Uterus (tissue), 2 donors: ENCODE measurements around the gene DOCK4.

ENCODE experiments used
- POLR2A ChIP-seq, 2 donors: fragments of 450-650 bp; IDR thresholded peaks; one replicate each; pipeline ENCODE4 v1.6.1; 2016; ENCODE audit warnings: antibody characterized with exemption in 2 of 2, mild to moderate bottlenecking in 1 of 2, moderate library complexity in 1 of 2
- TF ChIP-seq, protein P1 (sequence below), 4 experiments: fragments of 200-600 bp in 2 of 4; fragments of 450-650 bp in 2 of 4; sonication (generic) in 2 of 4; IDR thresholded peaks; one replicate each; pipeline ENCODE4 v1.5.1; 2016 to 2019; ENCODE audit warnings: antibody characterized with exemption in 4 of 4, mild to moderate bottlenecking in 2 of 4, moderate library complexity in 1 of 4

DNA sequence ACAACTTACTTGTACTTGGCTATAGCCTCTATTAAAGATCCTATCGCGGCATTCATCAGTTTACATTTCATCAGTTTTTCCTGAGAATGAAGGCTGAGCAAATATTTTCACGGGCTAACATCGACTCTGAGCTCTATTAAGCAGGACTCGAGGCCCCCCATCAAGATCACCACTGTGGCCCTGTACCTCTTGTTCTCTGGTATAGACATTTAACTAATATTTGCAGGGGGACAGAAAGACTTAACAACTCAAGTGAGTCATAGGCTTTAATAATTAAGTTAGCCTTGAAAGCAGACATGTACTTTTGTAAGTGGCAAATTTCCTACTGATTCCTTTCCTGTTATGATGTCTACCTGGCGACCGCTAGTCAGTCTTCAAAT, 45.4 kb downstream of the DOCK4 start:
- TF ChIP-seq, protein P1, sequence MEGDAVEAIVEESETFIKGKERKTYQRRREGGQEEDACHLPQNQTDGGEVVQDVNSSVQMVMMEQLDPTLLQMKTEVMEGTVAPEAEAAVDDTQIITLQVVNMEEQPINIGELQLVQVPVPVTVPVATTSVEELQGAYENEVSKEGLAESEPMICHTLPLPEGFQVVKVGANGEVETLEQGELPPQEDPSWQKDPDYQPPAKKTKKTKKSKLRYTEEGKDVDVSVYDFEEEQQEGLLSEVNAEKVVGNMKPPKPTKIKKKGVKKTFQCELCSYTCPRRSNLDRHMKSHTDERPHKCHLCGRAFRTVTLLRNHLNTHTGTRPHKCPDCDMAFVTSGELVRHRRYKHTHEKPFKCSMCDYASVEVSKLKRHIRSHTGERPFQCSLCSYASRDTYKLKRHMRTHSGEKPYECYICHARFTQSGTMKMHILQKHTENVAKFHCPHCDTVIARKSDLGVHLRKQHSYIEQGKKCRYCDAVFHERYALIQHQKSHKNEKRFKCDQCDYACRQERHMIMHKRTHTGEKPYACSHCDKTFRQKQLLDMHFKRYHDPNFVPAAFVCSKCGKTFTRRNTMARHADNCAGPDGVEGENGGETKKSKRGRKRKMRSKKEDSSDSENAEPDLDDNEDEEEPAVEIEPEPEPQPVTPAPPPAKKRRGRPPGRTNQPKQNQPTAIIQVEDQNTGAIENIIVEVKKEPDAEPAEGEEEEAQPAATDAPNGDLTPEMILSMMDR (IDR thresholded peaks at IDR 0.05), result no peak
- no peak for TF ChIP-seq POLR2A (IDR thresholded peaks at IDR 0.05)
